CD4-positive, alpha-beta memory T cell (primary cell): ENCODE data around the gene TRIM7. TPM values are rescaled to one million over a fixed set of nuclear protein-coding genes. Genes with fewer than 3 reads are reported as not detected.

Source experiments
- CTCF ChIA-PET: fragments of 350-600 bp; sonication (Branson Sonifier 250); formaldehyde crosslinking; loops from one replicate; lab custom pipeline; 2021; ENCODE audit warnings: inconsistent platforms; ENCODE audit not compliant: partially characterized antibody; lab: Charles Lee
- POLR2A ChIA-PET: fragments of 350-600 bp; sonication (Branson Sonifier 250); formaldehyde crosslinking; loops from one replicate; lab custom pipeline; 2021; ENCODE audit not compliant: partially characterized antibody; lab: Charles Lee
- DNase-seq, 5 donors: peaks; one replicate each; pipeline versions ENCODE4 v3.0.0 to v3.0.0-alpha.2; 2020 to 2022; ENCODE audit warnings: mixed read lengths in 1 of 5
- H3K27ac ChIP-seq: one replicate; pipeline ENCODE4 v1.7.0; 2013; ENCODE audit warnings: low read depth, low read length
- H3K27me3 ChIP-seq: 2 replicates; pipeline ENCODE4 v1.7.0; 2013; ENCODE audit warnings: mild to moderate bottlenecking, low read length, moderate library complexity; ENCODE audit not compliant: insufficient read depth
- H3K36me3 ChIP-seq: 2 replicates; pipeline ENCODE4 v1.7.0; 2013; ENCODE audit warnings: mild to moderate bottlenecking, low read length, moderate library complexity; ENCODE audit not compliant: insufficient read depth
- H3K4me1 ChIP-seq: 2 replicates; pipeline ENCODE4 v1.7.0; 2013; ENCODE audit warnings: mild to moderate bottlenecking, low read length, moderate library complexity; ENCODE audit not compliant: insufficient read depth
- H3K4me3 ChIP-seq, 2 donors: one replicate each; pipeline ENCODE4 v1.7.0; 2013; ENCODE audit warnings: low read length in 2 of 2, mild to moderate bottlenecking in 1 of 2
- H3K9me3 ChIP-seq, 2 donors: one replicate each; pipeline ENCODE4 v1.7.0; 2013; ENCODE audit warnings: low read length in 2 of 2, control low read depth in 1 of 2; ENCODE audit not compliant: control insufficient read depth in 1 of 2
- H3K27ac Mint-ChIP-seq, 7 donors: one replicate each; pipeline ENCODE4 v1.8.0; 2020 to 2021; ENCODE audit warnings: mixed read lengths in 7 of 7, mild to moderate bottlenecking in 6 of 7, inconsistent platforms in 3 of 7, moderate library complexity in 3 of 7
- H3K27me3 Mint-ChIP-seq, 2 donors: one replicate each; pipeline ENCODE4 v1.8.0; 2020 to 2021; ENCODE audit warnings: mixed read lengths in 2 of 2
- H3K36me3 Mint-ChIP-seq, 2 donors: one replicate each; pipeline ENCODE4 v1.8.0; 2020 to 2021; ENCODE audit warnings: mixed read lengths in 2 of 2, inconsistent platforms in 1 of 2, mild to moderate bottlenecking in 1 of 2
- H3K4me1 Mint-ChIP-seq, 4 donors: one replicate each; pipeline ENCODE4 v1.8.0; 2020 to 2021; ENCODE audit warnings: mixed read lengths in 4 of 4, mild to moderate bottlenecking in 1 of 4
- H3K4me3 Mint-ChIP-seq, 8 donors: one replicate each; pipeline ENCODE4 v1.8.0; 2020 to 2021; ENCODE audit warnings: mixed read lengths in 8 of 8, mild to moderate bottlenecking in 7 of 8, moderate library complexity in 6 of 8, inconsistent platforms in 3 of 8
- H3K9me3 Mint-ChIP-seq, 8 donors: one replicate each; pipeline ENCODE4 v1.8.0; 2020 to 2021; ENCODE audit warnings: mixed read lengths in 8 of 8, mild to moderate bottlenecking in 5 of 8, inconsistent platforms in 3 of 8, moderate library complexity in 1 of 8
- intact Hi-C: fragments of 100-400 bp; cut with micrococcal nuclease; formaldehyde crosslinking; loops from one replicate; pipeline ENCODE4 v1.15.1; 2023
- polyA plus RNA-seq, 2 donors: library from polyadenylated mRNA; unstranded; fragments of 300-500 nt; fragmentation: Illumina TruSeq; gene quantifications; one replicate each; pipeline ENCODE4 v1.2.3, GENCODE V29; 2021
- total RNA-seq, 2 experiments: library from RNA; stranded (reverse); gene quantifications; one replicate each; pipeline ENCODE4 v1.2.3, GENCODE V29; 2021

The TRIM7 gene
- total and polyA plus RNA-seq, 4 experiments from 2014 or later = 0.63 to 4.2 (median 2.0) TPM

GRCh38 chr5:181232593-181232992 lies 27.6 kb upstream of the TRIM7 start:
- Histone ChIP-seq H3K36me3 (peaks cover 60% of the 10 kb centered on the region), H3K9me3 (no peaks in the 10 kb centered on the region), H3K4me1 (no peaks in the 10 kb centered on the region), H3K27me3 (no peaks in the 10 kb centered on the region), H3K4me3 (no peak overlapping the region), H3K27ac (no peak overlapping the region)
- H3K4me1 Mint-ChIP-seq = peaks cover 11 to 25% (median 15%) of the 10 kb centered on the region in 4 donors
- H3K4me3 Mint-ChIP-seq = no peak overlapping the region
- no peaks in the 10 kb centered on the region for H3K27me3 Mint-ChIP-seq
- intact Hi-C loops = no loop called here
- no peak overlapping the region for H3K27ac Mint-ChIP-seq
- no peak for DNase-seq
- peaks cover 0 to 4% (median 0%) of the 10 kb centered on the region in 8 donors for H3K9me3 Mint-ChIP-seq
- CTCF ChIA-PET = no interaction called here
- H3K36me3 Mint-ChIP-seq = peaks cover 51 to 75% of the 10 kb centered on the region in 2 donors
- POLR2A ChIA-PET = interaction anchor here (1.0 to 22.7 kb wide), 2 partner anchors 7 to 10 kb away, joined by 3 to 339 read pairs; partner anchors contain the start of gene TRIM41

- peaks cover 12 to 31% (median 17%) of the 10 kb centered on the region in 4 donors for H3K4me1 Mint-ChIP-seq
- peaks cover 48% of the 10 kb centered on the region for H3K36me3 ChIP-seq
- DNase-seq = no peak
- CTCF ChIA-PET = interaction anchor here (0.8 kb wide), 1 partner anchor 21 kb away, joined by 3 read pairs; no protein-coding TSS in a partner anchor
- POLR2A ChIA-PET = interaction anchor here (1.0 to 22.7 kb wide), 6 partner anchors 5 to 42 kb away, joined by 3 to 339 read pairs (median 4); partner anchors contain the start of genes TRIM41 and TRIM52
- peaks cover 0 to 4% (median 0%) of the 10 kb centered on the region in 8 donors for H3K9me3 Mint-ChIP-seq
- H3K36me3 Mint-ChIP-seq = peaks cover 40 to 65% of the 10 kb centered on the region in 2 donors
- no peaks in the 10 kb centered on the region for H3K27me3 ChIP-seq
- no peaks in the 10 kb centered on the region for H3K9me3 ChIP-seq
- intact Hi-C loops = no loop called here
- peaks cover 3% of the 10 kb centered on the region for H3K4me1 ChIP-seq
- H3K4me3 ChIP-seq = no peak overlapping the region
- peak overlapping the region in 3 of 7 donors; percentile 16 to 74 (median 70) for H3K27ac Mint-ChIP-seq
- no peak overlapping the region for H3K27ac ChIP-seq
- no peak overlapping the region for H3K4me3 Mint-ChIP-seq
- H3K27me3 Mint-ChIP-seq = no peaks in the 10 kb centered on the region
These were observed 26.4 kb upstream of the TRIM7 start for GRCh38 chr5:181231432-181231831.

- no peaks in the 10 kb centered on the region for H3K27me3 Mint-ChIP-seq
These were observed 25.6 kb upstream of the TRIM7 start for GRCh38 chr5:181230551-181230950.

GRCh38 chr5:181229996-181230395 lies 25.0 kb upstream of the TRIM7 start:
- Mint-ChIP-seq H3K27ac (peak overlapping the region; percentile 18 to 89 (median 68)), H3K4me1 (peaks cover 21 to 43% (median 25%) of the 10 kb centered on the region in 4 donors), H3K36me3 (peaks cover 26 to 53% of the 10 kb centered on the region in 2 donors), H3K9me3 (peaks cover 0 to 4% (median 0%) of the 10 kb centered on the region in 8 donors), H3K4me3 (peak overlapping the region in 1 of 8 donors; percentile 32), H3K27me3 (no peaks in the 10 kb centered on the region)
- Histone ChIP-seq H3K9me3 (no peaks in the 10 kb centered on the region), H3K27me3 (no peaks in the 10 kb centered on the region), H3K36me3 (peaks cover 34% of the 10 kb centered on the region), H3K4me1 (peaks cover 17% of the 10 kb centered on the region), H3K27ac (no peak overlapping the region), H3K4me3 (no peak overlapping the region)
- CTCF ChIA-PET = no interaction called here
- intact Hi-C loops = no loop called here
- POLR2A ChIA-PET = interaction anchor here (1.5 to 9.4 kb wide), 2 partner anchors 12 to 31 kb away, joined by 5 to 339 read pairs; partner anchors contain the start of genes RACK1 and TRIM52
- DNase-seq = no peak

More at GRCh38 chr5:181230551-181230950, 25.6 kb upstream of the TRIM7 start:
- peak overlapping the region in 6 of 7 donors; percentile 16 to 86 (median 60) for H3K27ac Mint-ChIP-seq
- POLR2A ChIA-PET = interaction anchor here (1.4 to 22.7 kb wide), 4 partner anchors 4 to 30 kb away, joined by 3 to 339 read pairs (median 172); partner anchors contain the start of genes RACK1, TRIM41 and TRIM52
- no peaks in the 10 kb centered on the region for H3K9me3 ChIP-seq
- no peak overlapping the region for H3K27ac ChIP-seq
- peaks cover 0 to 4% (median 0%) of the 10 kb centered on the region in 8 donors for H3K9me3 Mint-ChIP-seq
- H3K4me3 ChIP-seq = no peak overlapping the region
- CTCF ChIA-PET = interaction anchor here (0.8 kb wide), 1 partner anchor 20 kb away, joined by 3 read pairs; no protein-coding TSS in a partner anchor
- H3K4me3 Mint-ChIP-seq = no peak overlapping the region
- peaks cover 16 to 40% (median 23%) of the 10 kb centered on the region in 4 donors for H3K4me1 Mint-ChIP-seq
- DNase-seq = no peak
- no peaks in the 10 kb centered on the region for H3K27me3 ChIP-seq
- intact Hi-C loops = no loop called here
- peaks cover 12% of the 10 kb centered on the region for H3K4me1 ChIP-seq
- peaks cover 32 to 57% of the 10 kb centered on the region in 2 donors for H3K36me3 Mint-ChIP-seq
- H3K36me3 ChIP-seq = peaks cover 40% of the 10 kb centered on the region

- CTCF ChIA-PET = interaction anchor here (0.6 to 2.3 kb wide), 5 partner anchors 19 to 364 kb away, joined by 3 to 9 read pairs (median 4); partner anchors contain the start of gene RACK1
- Histone ChIP-seq H3K9me3 (no peaks in the 10 kb centered on the region), H3K4me1 (peaks cover 52% of the 10 kb centered on the region), H3K27me3 (no peaks in the 10 kb centered on the region), H3K27ac (peak overlapping the region; percentile 97), H3K4me3 (peak overlapping the region; percentile 62 to 90), H3K36me3 (no peaks in the 10 kb centered on the region)
- Mint-ChIP-seq H3K9me3 (peaks cover 0 to 33% (median 4%) of the 10 kb centered on the region in 8 donors), H3K4me3 (peak overlapping the region; percentile 90 to 99 (median 97)), H3K4me1 (peaks cover 37 to 77% (median 55%) of the 10 kb centered on the region in 4 donors), H3K27ac (peak overlapping the region; percentile 98 to 100 (median 99)), H3K36me3 (peaks cover under 1 to 47% of the 10 kb centered on the region in 2 donors), H3K27me3 (peaks cover 0 to 16% of the 10 kb centered on the region in 2 donors)
- POLR2A ChIA-PET = interaction anchor here (0.7 to 9.4 kb wide), 7 partner anchors 17 to 393 kb away, joined by 4 to 375 read pairs (median 131); partner anchors contain the start of genes RACK1, TRIM52 and TRIM7
- intact Hi-C loops = no loop called here
- peak in 4 of 5 donors; percentile 43 to 75 (median 45) for DNase-seq
These were observed 19.6 kb upstream of the TRIM7 start for GRCh38 chr5:181224390-181225229.

GRCh38 chr5:181223729-181224389 lies 18.9 kb upstream of the TRIM7 start:
- Mint-ChIP-seq H3K9me3 (peaks cover 0 to 35% (median 4%) of the 10 kb centered on the region in 8 donors), H3K27ac (peak overlapping the region; percentile 98 to 100 (median 99)), H3K27me3 (peaks cover 0 to 16% of the 10 kb centered on the region in 2 donors), H3K4me3 (peak overlapping the region; percentile 90 to 99 (median 97)), H3K36me3 (peaks cover 0 to 40% of the 10 kb centered on the region in 2 donors), H3K4me1 (peaks cover 30 to 72% (median 50%) of the 10 kb centered on the region in 4 donors)
- Histone ChIP-seq H3K4me1 (peaks cover 52% of the 10 kb centered on the region), H3K36me3 (no peaks in the 10 kb centered on the region), H3K9me3 (no peaks in the 10 kb centered on the region), H3K27ac (peak overlapping the region; percentile 97), H3K27me3 (no peaks in the 10 kb centered on the region), H3K4me3 (peak overlapping the region; percentile 62 to 90)
- peak in 1 of 5 donors; percentile 81 for DNase-seq
- intact Hi-C loops = loop anchor here (1.0 to 2.0 kb wide), 6 partner anchors 19 to 421 kb away; partner anchors contain the start of genes MGAT1, RACK1, TRIM52 and ZFP62
- ChIA-PET CTCF (interaction anchor here (0.9 to 2.6 kb wide), 8 partner anchors 17 to 40 kb away, joined by 3 to 28 read pairs (median 6); partner anchors contain the start of genes RACK1 and TRIM52), POLR2A (interaction anchor here (0.8 to 9.4 kb wide), 13 partner anchors 10 to 420 kb away, joined by 3 to 375 read pairs (median 11); partner anchors contain the start of genes RACK1, TRIM52 and TRIM7)
